GM23338 (cell line): ENCODE measurements around the gene JAKMIP1.

Source experiments
- CREB1 ChIP-seq: fragments of 250-450 bp; sonication (Bioruptor Pico); IDR thresholded peaks from 2 replicates; pipeline ENCODE4 v1.5.0; 2020; ENCODE audit warnings: low read depth, mild to moderate bottlenecking, moderate library complexity
- CTCF ChIP-seq, 2 experiments: fragments of 200-600 bp in 1 of 2; sonication (generic) in 1 of 2; conservative IDR thresholded peaks; 2 replicates each; pipeline versions ENCODE4 v1.5.1 to v1.6.1; 2016 to 2017; ENCODE audit warnings: antibody characterized with exemption in 2 of 2, low read depth in 2 of 2, mild to moderate bottlenecking in 2 of 2, moderate library complexity in 1 of 2
- EZH2 ChIP-seq: fragments of 200-600 bp; sonication (generic); IDR thresholded peaks from one replicate; pipeline ENCODE4 v1.8.0; 2017; ENCODE audit warnings: antibody characterized with exemption, mild to moderate bottlenecking, low read depth; ENCODE audit not compliant: unreplicated experiment
- EZH2phosphoT487 ChIP-seq: fragments of 200-600 bp; sonication (generic); IDR thresholded peaks from one replicate; pipeline ENCODE4 v1.8.1; 2018; ENCODE audit warnings: antibody characterized with exemption; ENCODE audit not compliant: unreplicated experiment
- JUNB ChIP-seq: IDR thresholded peaks from one replicate; pipeline ENCODE4 v1.6.1; 2016; ENCODE audit warnings: antibody characterized with exemption; ENCODE audit not compliant: unreplicated experiment
- POLR2AphosphoS5 ChIP-seq: IDR thresholded peaks from 2 replicates; pipeline ENCODE4 v1.6.1; 2016; ENCODE audit warnings: antibody characterized with exemption, low read depth
- TF ChIP-seq, protein P1 (sequence below): IDR thresholded peaks from one replicate; pipeline ENCODE4 v1.6.1; 2018; ENCODE audit warnings: antibody characterized with exemption; ENCODE audit not compliant: unreplicated experiment

- no peak for TF ChIP-seq CTCF (conservative IDR thresholded peaks at IDR 0.05; ENCODE audit: low read depth in 2 of 2)
- TF ChIP-seq POLR2AphosphoS5: no peak
- no peak for TF ChIP-seq JUNB
- TF ChIP-seq, protein P1, sequence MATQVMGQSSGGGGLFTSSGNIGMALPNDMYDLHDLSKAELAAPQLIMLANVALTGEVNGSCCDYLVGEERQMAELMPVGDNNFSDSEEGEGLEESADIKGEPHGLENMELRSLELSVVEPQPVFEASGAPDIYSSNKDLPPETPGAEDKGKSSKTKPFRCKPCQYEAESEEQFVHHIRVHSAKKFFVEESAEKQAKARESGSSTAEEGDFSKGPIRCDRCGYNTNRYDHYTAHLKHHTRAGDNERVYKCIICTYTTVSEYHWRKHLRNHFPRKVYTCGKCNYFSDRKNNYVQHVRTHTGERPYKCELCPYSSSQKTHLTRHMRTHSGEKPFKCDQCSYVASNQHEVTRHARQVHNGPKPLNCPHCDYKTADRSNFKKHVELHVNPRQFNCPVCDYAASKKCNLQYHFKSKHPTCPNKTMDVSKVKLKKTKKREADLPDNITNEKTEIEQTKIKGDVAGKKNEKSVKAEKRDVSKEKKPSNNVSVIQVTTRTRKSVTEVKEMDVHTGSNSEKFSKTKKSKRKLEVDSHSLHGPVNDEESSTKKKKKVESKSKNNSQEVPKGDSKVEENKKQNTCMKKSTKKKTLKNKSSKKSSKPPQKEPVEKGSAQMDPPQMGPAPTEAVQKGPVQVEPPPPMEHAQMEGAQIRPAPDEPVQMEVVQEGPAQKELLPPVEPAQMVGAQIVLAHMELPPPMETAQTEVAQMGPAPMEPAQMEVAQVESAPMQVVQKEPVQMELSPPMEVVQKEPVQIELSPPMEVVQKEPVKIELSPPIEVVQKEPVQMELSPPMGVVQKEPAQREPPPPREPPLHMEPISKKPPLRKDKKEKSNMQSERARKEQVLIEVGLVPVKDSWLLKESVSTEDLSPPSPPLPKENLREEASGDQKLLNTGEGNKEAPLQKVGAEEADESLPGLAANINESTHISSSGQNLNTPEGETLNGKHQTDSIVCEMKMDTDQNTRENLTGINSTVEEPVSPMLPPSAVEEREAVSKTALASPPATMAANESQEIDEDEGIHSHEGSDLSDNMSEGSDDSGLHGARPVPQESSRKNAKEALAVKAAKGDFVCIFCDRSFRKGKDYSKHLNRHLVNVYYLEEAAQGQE: no peak
- TF ChIP-seq EZH2: no peak
- no peak for TF ChIP-seq CREB1 (CRISPR knock-in tag)
- no peak for TF ChIP-seq EZH2phosphoT487
Measured at GRCh38 chr4:6172927-6173200, 27.5 kb downstream of the JAKMIP1 start.
